Measurements from ENCODE around the gene SMPD4. TPM values are rescaled to one million over a fixed set of nuclear protein-coding genes. Genes with fewer than 3 reads are reported as not detected.
A peak's percentile ranks its signal among the peaks of the same experiment; 100 is the strongest.
"Not testable (repeated sequence)": the region's sequence is repeated elsewhere in the genome, so short reads cannot be mapped to it uniquely, and the experiment has no call there.

The SMPD4 gene
- total RNA-seq, 1 experiment from 2014 or later, result 140 TPM

DNA sequence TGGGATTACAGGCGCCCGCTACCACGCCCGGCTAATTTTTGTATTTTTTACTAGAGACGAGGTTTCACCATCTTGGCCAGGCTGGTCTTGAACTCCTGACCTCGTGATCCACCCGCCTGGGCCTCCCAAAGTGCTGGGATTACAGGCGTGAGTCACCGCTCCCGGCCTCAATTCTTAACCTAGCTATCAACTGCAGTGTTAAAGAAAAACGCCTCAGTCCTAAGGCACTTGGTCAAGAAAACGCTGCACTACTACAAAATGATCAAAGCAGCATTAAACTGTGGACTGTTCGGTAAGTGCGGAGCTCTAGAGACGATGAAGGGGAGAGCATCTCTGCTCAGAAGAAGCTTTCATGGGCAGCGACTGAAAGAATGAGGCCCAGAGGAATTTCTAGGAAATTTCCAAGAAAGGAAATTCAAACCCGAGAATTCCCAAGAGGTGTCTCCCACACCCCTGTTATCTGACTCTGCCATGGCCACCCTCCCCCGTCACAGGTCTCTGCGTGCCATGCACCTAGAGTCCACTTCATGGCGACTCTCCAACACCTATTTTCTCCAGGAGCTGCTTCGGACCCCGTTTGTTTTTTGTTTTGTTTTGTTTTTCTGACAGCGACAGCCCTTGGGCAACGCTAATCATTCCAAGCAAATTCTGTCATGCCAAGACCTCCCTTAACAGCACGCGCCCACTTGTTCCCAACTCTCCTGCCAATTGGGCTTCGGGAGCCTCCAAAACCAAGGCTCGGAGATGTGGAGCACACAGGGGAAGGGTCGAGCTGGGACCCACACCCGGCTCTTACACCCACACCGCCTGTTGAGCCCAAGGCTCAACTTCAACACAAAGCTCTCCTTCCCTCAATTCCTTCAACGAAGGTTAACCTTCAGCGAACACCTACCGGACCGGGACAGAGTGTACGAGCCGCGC lies 738 bp downstream of the SMPD4 start:
- CTCF ChIA-PET, result interaction anchor here (0.6 to 1.9 kb wide), 5 partner anchors 60 to 162 kb away, joined by 3 to 12 read pairs (median 5); partner anchors contain the start of gene IMP4
- H3K4me1 ChIP-seq; H3K9me3 Mint-ChIP-seq (ENCODE audit: unreplicated experiment); H3K4me1 Mint-ChIP-seq (ENCODE audit: low read depth, unreplicated experiment); H3K9me3 ChIP-seq; H3K27me3 ChIP-seq (replicated peaks; ENCODE audit: control insufficient read depth, insufficient read depth, low read length); DNase-seq; H3K27me3 Mint-ChIP-seq (ENCODE audit: insufficient read depth, unreplicated experiment); H3K36me3 ChIP-seq (ENCODE audit: control insufficient read depth, insufficient read depth, low read length): not testable (repeated sequence)
- H3K4me3 Mint-ChIP-seq (ENCODE audit: unreplicated experiment), result peak overlapping the region; percentile 96
- POLR2A ChIA-PET, result interaction anchor here (1.3 to 1.6 kb wide), 2 partner anchors 73 to 161 kb away, joined by 5 to 16 read pairs; partner anchors contain the start of gene IMP4
- intact Hi-C loops (cut with micrococcal nuclease; ENCODE audit: unreplicated experiment), result loop anchor here (1.0 to 2.0 kb wide), 2 partner anchors 24 to 60 kb away; no protein-coding TSS in a partner anchor
- peaks cover 65% of the 10 kb centered on the region for H3K36me3 Mint-ChIP-seq (ENCODE audit: insufficient read depth, unreplicated experiment)
- H3K4me3 ChIP-seq (ENCODE audit: low read depth, low read length), result peak overlapping the region; percentile 100
- BruUV-seq (replicated peaks), result TSS peak; percentile 68
- peak overlapping the region; percentile 94 for H3K27ac Mint-ChIP-seq (ENCODE audit: unreplicated experiment)

DNA sequence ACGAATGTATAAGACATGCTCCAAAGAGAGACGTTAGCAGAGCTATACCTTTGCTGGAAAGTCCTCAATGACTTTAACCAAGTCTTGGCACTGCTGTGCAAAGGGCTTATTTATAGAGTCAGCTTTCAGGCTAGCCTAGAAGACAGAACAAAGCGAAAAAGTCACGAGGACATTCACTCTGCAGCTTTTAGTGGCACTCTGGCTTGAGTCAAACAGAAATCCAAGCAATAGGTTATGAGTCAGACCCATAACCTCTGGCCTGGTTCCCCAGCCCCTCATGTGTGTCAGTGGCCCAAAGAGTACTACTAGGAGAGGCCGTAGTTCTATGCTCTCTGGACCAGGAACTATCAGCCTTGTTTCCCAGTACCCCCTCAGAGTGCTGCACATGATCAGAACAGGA lies 6.5 kb downstream of the SMPD4 start:
- H3K9me3 ChIP-seq; DNase-seq; H3K4me1 ChIP-seq; H3K9me3 Mint-ChIP-seq (ENCODE audit: unreplicated experiment); H3K4me3 Mint-ChIP-seq (ENCODE audit: unreplicated experiment); H3K4me3 ChIP-seq (ENCODE audit: low read depth, low read length); H3K27ac Mint-ChIP-seq (ENCODE audit: unreplicated experiment); H3K4me1 Mint-ChIP-seq (ENCODE audit: low read depth, unreplicated experiment); CTCF ChIA-PET; H3K36me3 ChIP-seq (ENCODE audit: control insufficient read depth, insufficient read depth, low read length); intact Hi-C loops (cut with micrococcal nuclease; ENCODE audit: unreplicated experiment); H3K27me3 Mint-ChIP-seq (ENCODE audit: insufficient read depth, unreplicated experiment); BruUV-seq (replicated peaks); H3K27me3 ChIP-seq (replicated peaks; ENCODE audit: control insufficient read depth, insufficient read depth, low read length); POLR2A ChIA-PET: not testable (repeated sequence)
- H3K36me3 Mint-ChIP-seq (ENCODE audit: insufficient read depth, unreplicated experiment), result peaks cover 76% of the 10 kb centered on the region

DNA sequence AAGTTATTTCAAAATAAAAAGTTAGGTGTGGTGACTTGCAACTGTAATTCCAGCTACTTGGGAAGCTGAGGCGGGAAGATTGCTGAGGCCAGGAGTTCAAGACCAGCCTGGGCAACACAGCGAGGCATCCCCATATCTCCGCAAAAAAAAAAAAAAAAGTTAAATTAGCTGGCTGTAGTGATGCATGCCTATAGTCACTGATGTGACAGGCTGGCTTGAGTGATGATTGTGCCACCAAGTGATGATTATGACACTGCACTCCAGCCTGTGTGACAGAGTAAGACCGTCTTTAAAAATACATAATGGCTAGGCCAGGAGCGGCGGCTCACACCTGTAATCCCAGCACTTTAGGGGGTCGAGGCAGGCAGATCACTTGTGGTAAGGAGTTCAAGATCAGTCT lies 11.5 kb downstream of the SMPD4 start:
- Mint-ChIP-seq H3K4me3 (ENCODE audit: unreplicated experiment) (no peak overlapping the region), H3K36me3 (ENCODE audit: insufficient read depth, unreplicated experiment) (peaks cover 91% of the 10 kb centered on the region), H3K4me1 (ENCODE audit: low read depth, unreplicated experiment) (no peaks in the 10 kb centered on the region), H3K9me3 (ENCODE audit: unreplicated experiment) (no peaks in the 10 kb centered on the region), H3K27me3 (ENCODE audit: insufficient read depth, unreplicated experiment) (no peaks in the 10 kb centered on the region), H3K27ac (ENCODE audit: unreplicated experiment) (no peak overlapping the region)
- Histone ChIP-seq H3K9me3 (no peaks in the 10 kb centered on the region), H3K4me1 (no peaks in the 10 kb centered on the region), H3K4me3 (ENCODE audit: low read depth, low read length) (no peak overlapping the region), H3K27me3 (replicated peaks; ENCODE audit: control insufficient read depth, insufficient read depth, low read length) (no peaks in the 10 kb centered on the region), H3K36me3 (ENCODE audit: control insufficient read depth, insufficient read depth, low read length) (peaks cover 1% of the 10 kb centered on the region)
- CTCF ChIA-PET, result interaction anchor here (1.0 kb wide), 1 partner anchor 163 kb away, joined by 3 read pairs; no protein-coding TSS in a partner anchor
- no TSS peak for BruUV-seq (replicated peaks)
- TF ChIP-seq, protein P1, sequence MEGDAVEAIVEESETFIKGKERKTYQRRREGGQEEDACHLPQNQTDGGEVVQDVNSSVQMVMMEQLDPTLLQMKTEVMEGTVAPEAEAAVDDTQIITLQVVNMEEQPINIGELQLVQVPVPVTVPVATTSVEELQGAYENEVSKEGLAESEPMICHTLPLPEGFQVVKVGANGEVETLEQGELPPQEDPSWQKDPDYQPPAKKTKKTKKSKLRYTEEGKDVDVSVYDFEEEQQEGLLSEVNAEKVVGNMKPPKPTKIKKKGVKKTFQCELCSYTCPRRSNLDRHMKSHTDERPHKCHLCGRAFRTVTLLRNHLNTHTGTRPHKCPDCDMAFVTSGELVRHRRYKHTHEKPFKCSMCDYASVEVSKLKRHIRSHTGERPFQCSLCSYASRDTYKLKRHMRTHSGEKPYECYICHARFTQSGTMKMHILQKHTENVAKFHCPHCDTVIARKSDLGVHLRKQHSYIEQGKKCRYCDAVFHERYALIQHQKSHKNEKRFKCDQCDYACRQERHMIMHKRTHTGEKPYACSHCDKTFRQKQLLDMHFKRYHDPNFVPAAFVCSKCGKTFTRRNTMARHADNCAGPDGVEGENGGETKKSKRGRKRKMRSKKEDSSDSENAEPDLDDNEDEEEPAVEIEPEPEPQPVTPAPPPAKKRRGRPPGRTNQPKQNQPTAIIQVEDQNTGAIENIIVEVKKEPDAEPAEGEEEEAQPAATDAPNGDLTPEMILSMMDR (IDR thresholded peaks at IDR 0.05; ENCODE audit: insufficient read depth in 1 of 2, low read depth in 1 of 2, low read length in 1 of 2, severe bottlenecking in 1 of 2, unreplicated experiment in 1 of 2), result no peak
- DNase-seq, result no peak
- POLR2A ChIA-PET, result no interaction called here
- intact Hi-C loops (cut with micrococcal nuclease; ENCODE audit: unreplicated experiment), result no loop called here

DNA sequence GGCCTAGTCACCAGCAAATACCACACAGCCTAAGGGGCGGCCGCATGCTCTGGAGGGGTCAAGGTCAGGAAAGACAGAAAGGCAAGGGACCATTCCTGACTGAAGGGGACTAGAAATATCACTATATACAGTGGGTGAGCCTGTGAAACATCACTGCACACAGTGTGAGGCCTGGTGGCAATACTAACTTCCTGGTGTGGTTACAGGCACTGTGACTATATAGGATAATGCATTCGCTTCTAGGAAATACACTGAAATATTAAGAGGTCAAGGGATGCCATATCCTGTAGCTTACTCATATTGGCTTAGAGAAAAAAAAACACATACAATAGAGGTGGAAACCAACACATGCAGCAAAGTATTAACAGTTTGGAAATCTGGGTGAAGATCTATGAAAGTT lies 12.2 kb downstream of the SMPD4 start:
- H3K27ac Mint-ChIP-seq (ENCODE audit: unreplicated experiment); H3K9me3 Mint-ChIP-seq (ENCODE audit: unreplicated experiment); H3K4me1 Mint-ChIP-seq (ENCODE audit: low read depth, unreplicated experiment); H3K4me3 ChIP-seq (ENCODE audit: low read depth, low read length); H3K4me1 ChIP-seq; BruUV-seq (replicated peaks); intact Hi-C loops (cut with micrococcal nuclease; ENCODE audit: unreplicated experiment); DNase-seq; H3K27me3 ChIP-seq (replicated peaks; ENCODE audit: control insufficient read depth, insufficient read depth, low read length); H3K9me3 ChIP-seq; H3K36me3 ChIP-seq (ENCODE audit: control insufficient read depth, insufficient read depth, low read length); POLR2A ChIA-PET; H3K27me3 Mint-ChIP-seq (ENCODE audit: insufficient read depth, unreplicated experiment); CTCF ChIA-PET; H3K4me3 Mint-ChIP-seq (ENCODE audit: unreplicated experiment): not testable (repeated sequence)
- peaks cover 94% of the 10 kb centered on the region for H3K36me3 Mint-ChIP-seq (ENCODE audit: insufficient read depth, unreplicated experiment)

DNA sequence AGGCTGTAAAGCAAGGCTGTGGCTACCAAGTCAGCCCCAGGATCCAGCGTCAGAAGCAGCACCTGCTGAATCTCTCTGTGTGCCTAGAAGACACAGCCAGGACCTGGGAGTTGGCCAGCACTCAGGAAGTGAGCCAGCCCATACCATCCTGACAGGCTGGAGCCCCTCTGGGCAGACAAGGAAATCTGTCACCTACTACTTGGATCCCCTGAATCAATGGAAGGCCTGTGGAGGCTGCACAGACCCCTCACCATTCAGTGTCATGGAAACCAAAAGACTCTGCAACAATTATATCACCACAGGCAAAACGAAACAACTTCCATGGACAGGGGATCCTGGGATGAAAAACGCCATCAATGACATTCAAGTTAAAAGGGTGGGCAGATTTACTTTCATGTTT lies 14.8 kb downstream of the SMPD4 start:
- intact Hi-C loops (cut with micrococcal nuclease; ENCODE audit: unreplicated experiment); H3K4me1 ChIP-seq; H3K27me3 ChIP-seq (replicated peaks; ENCODE audit: control insufficient read depth, insufficient read depth, low read length); H3K9me3 Mint-ChIP-seq (ENCODE audit: unreplicated experiment); H3K27me3 Mint-ChIP-seq (ENCODE audit: insufficient read depth, unreplicated experiment); POLR2A ChIA-PET; BruUV-seq (replicated peaks); H3K4me3 ChIP-seq (ENCODE audit: low read depth, low read length); H3K9me3 ChIP-seq; DNase-seq; CTCF ChIA-PET; H3K36me3 ChIP-seq (ENCODE audit: control insufficient read depth, insufficient read depth, low read length); H3K4me1 Mint-ChIP-seq (ENCODE audit: low read depth, unreplicated experiment); H3K4me3 Mint-ChIP-seq (ENCODE audit: unreplicated experiment); H3K27ac Mint-ChIP-seq (ENCODE audit: unreplicated experiment): not testable (repeated sequence)
- H3K36me3 Mint-ChIP-seq (ENCODE audit: insufficient read depth, unreplicated experiment), result peaks cover 92% of the 10 kb centered on the region
